Right lobe of liver (tissue), 6 donors: ENCODE measurements around the gene MRPS7. TPM values are rescaled to one million over a fixed set of nuclear protein-coding genes. Genes with fewer than 3 reads are reported as not detected.
"Not testable (repeated sequence)": the region's sequence is repeated elsewhere in the genome, so short reads cannot be mapped to it uniquely, and the experiment has no call there.

Experiments used
- ATAC-seq, 4 donors: fragments of 200-7000 bp; cut with Tn5 transposase; one replicate each; pipeline ENCODE4 v1.9.1; 2020; ENCODE audit warnings: mild to moderate bottlenecking in 4 of 4, moderate library complexity in 4 of 4
- DNase-seq, 3 donors: peaks; one replicate each; pipeline ENCODE4 v3.0.0-alpha.2; 2020
- H3K27ac ChIP-seq, 3 donors: fragments of 200-600 bp; one replicate each; pipeline ENCODE4 v1.8.0; 2022
- H3K27me3 ChIP-seq, 2 donors: fragments of 200-600 bp; one replicate each; pipeline ENCODE4 v1.8.0; 2022
- H3K36me3 ChIP-seq, 4 donors: fragments of 200-600 bp; sonication (generic) in 1 of 4; one replicate each; pipeline versions ENCODE4 v1.5.1 to v1.8.0; 2017 to 2022; ENCODE audit warnings: control low read depth in 1 of 4
- H3K4me1 ChIP-seq, 4 donors: fragments of 200-600 bp; sonication (generic) in 1 of 4; one replicate each; pipeline versions ENCODE4 v1.5.1 to v1.8.0; 2017 to 2022; ENCODE audit warnings: control low read depth in 1 of 4
- H3K4me3 ChIP-seq, 3 donors: fragments of 200-600 bp; one replicate each; pipeline ENCODE4 v1.8.0; 2022
- H3K9me3 ChIP-seq, 4 donors: fragments of 200-600 bp; sonication (generic) in 1 of 4; one replicate each; pipeline versions ENCODE4 v1.5.1 to v1.8.0; 2017 to 2022; ENCODE audit warnings: control low read depth in 1 of 4
- CTCF ChIP-seq, 4 donors: fragments of 200-600 bp in 3 of 4; fragments of 450-650 bp in 1 of 4; IDR thresholded peaks; one replicate each; pipeline versions ENCODE4 v1.5.1 to v1.8.0; 2016 to 2022; ENCODE audit warnings: antibody characterized with exemption in 4 of 4, mild to moderate bottlenecking in 2 of 4
- POLR2A ChIP-seq: fragments of 450-650 bp; IDR thresholded peaks from one replicate; pipeline ENCODE4 v1.6.1; 2017; ENCODE audit warnings: antibody characterized with exemption, mild to moderate bottlenecking
- WGBS: methylation state at CpG from one replicate; pipeline ENCODE4 v1.1.6; 2018; ENCODE audit warnings: low coverage, low lambda C conversion rate; ENCODE audit not compliant: insufficient coverage; ENCODE audit errors: missing lambda C conversion rate; 5-methylcytosine and 5-hydroxymethylcytosine counted together
- intact Hi-C, 2 donors: fragments of 100-400 bp; cut with DNase I; formaldehyde crosslinking; loops; one replicate each; pipeline versions ENCODE4 v1.11.2 to v1.14.1; 2022
- total RNA-seq, 6 experiments: library from RNA; depleted of rRNA in 2 of 6; stranded (reverse); fragments of >200 nt in 2 of 6; fragmentation: NEBNext Ultra II Directional in 3 of 6; extraction: Animal tissue kit (Norgen Biotek cat#: 25700) in 3 of 6; gene quantifications; one replicate each; pipeline versions ENCODE4 v1.1.0 to v1.2.4, GENCODE V29; 2016 to 2023
- donor health status: DM: no; HTN: yes; CAD: no.
- donor health status: DM: no; HTN: no; CAD: no.
- donor health status: DM: no; HTN: no; CAD: no.
- donor health status: DM: no; HTN: yes; CAD: no.
- donor health status: DM: no; HTN: yes; CAD: no.

The MRPS7 gene
- total RNA-seq, 6 experiments from 2014 or later: 29.6 to 37.2 (median 33.7) TPM

DNA sequence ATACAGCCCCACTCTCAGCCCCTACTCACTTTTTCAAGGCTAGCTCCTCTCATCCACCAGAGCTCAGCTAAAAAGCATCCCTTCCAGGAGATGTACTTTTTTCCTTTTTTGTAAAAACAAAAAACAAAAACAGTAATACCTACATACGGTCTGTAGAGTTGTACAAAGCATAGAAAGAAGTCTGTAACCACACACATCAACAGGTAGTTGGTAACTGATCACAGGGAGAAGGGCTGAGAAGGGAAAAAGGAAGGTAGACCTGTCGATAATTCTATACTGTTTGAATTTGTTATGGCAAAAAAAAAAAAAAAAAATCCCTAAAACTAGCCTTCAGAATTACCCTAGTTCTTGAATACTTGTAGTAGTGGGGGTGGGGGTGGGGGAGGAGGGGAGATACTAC, 26.7 kb downstream of the MRPS7 start:
- H3K4me1 ChIP-seq: no peaks in the 10 kb centered on the region
- WGBS: 15% methylated on average over 2 of the region's 2 CpGs
- peak overlapping the region; percentile 74 to 86 (median 84) for H3K4me3 ChIP-seq
- no peaks in the 10 kb centered on the region for H3K36me3 ChIP-seq
- TF ChIP-seq POLR2A (no peak), CTCF (IDR thresholded peaks at IDR 0.05) (no peak)
- intact Hi-C loops: no loop called here
- no peaks in the 10 kb centered on the region for H3K27me3 ChIP-seq
- no peaks in the 10 kb centered on the region for H3K9me3 ChIP-seq
- no peak for ATAC-seq
- H3K27ac ChIP-seq: peak overlapping the region in 1 of 3 donors; percentile 86
- no peak for DNase-seq

DNA sequence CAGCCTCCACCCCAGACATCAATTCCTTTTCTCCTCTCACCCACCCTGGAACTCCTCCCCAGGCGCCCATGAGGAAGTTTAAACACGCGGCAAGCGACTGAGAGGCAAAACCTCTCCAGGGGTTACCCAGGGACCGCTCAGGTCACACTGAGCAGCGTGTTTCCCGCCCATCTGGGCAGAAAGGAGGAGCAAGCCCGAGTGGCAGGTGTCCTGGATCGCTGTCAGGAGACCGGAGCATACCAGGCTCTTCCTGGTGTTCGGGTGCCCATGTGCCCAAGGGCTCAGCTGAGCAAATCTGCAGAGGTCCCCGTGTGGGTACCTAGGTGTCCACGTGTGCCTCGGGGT, 27.1 kb downstream of the MRPS7 start:
- intact Hi-C loops: no loop called here
- peak overlapping the region; percentile 36 to 88 (median 86) for H3K27ac ChIP-seq
- H3K4me3 ChIP-seq: peak overlapping the region; percentile 74 to 86 (median 84)
- 0% methylated on average over 4 of the region's 14 CpGs for WGBS
- no peaks in the 10 kb centered on the region for H3K9me3 ChIP-seq
- no peaks in the 10 kb centered on the region for H3K4me1 ChIP-seq
- ATAC-seq (peak; percentile 51 to 66 (median 57)), DNase-seq (peak; percentile 69 to 76 (median 76))
- H3K36me3 ChIP-seq: no peaks in the 10 kb centered on the region
- H3K27me3 ChIP-seq: no peaks in the 10 kb centered on the region
- TF ChIP-seq CTCF (IDR thresholded peaks at IDR 0.05) (no peak), POLR2A (no peak)

GRCh38 chr17:75289115-75289831, 27.6 kb downstream of the MRPS7 start, which contains the start of gene SLC25A19:
Gene SLC25A19 (minus strand): TSS chr17:75289433. CDS start chr17:75286764, 2,669 bp downstream.
- intact Hi-C loops: no loop called here
- no peak for TF ChIP-seq CTCF (IDR thresholded peaks at IDR 0.05)
- TF ChIP-seq POLR2A: peak; percentile 97
- DNase-seq (peak; percentile 98 to 99 (median 99)), ATAC-seq (peak; percentile 94 to 98 (median 96))
- H3K9me3 ChIP-seq: no peaks in the 10 kb centered on the region
- H3K27ac ChIP-seq: peak within 1 kb of the TSS; percentile 51 to 88 (median 86)
- no peaks in the 10 kb centered on the region for H3K27me3 ChIP-seq
- H3K36me3 ChIP-seq: no peaks in the 10 kb centered on the region
- H3K4me3 ChIP-seq: peak within 1 kb of the TSS; percentile 74 to 86 (median 84)
- H3K4me1 ChIP-seq: no peaks in the 10 kb centered on the region
- WGBS: under 1% methylated on average over 48 of the region's 65 CpGs

DNA sequence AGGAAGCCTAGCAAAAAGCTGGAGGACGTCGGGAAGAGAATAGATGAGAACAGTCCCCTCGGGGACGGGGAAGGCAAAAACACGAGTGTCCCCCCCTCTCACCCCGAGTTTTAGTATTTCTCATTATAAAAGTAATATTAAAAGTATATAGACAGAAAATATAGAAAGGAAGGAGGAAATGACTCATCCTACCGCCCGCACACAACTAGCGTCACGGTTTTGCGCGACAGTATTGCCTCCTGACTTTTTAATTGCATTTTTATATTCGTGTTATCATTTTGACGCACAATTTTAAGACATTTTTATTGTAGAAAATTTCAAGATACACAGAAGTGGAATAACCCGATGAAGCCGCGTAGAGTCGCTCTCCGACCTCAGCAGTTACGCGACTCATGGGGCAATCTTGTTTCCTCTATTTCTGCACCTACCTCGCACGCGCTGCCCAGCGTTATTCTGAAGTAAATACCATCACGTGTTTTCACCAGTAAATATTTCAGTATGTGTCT, 28.2 kb downstream of the MRPS7 start:
- WGBS: 4% methylated on average over 26 of the region's 26 CpGs
- H3K27me3 ChIP-seq: no peaks in the 10 kb centered on the region
- peak; percentile 29 to 47 (median 40) for ATAC-seq
- TF ChIP-seq POLR2A: no peak
- TF ChIP-seq CTCF (IDR thresholded peaks at IDR 0.05): peak; percentile 18 to 42 (median 24)
- no peaks in the 10 kb centered on the region for H3K9me3 ChIP-seq
- peak; percentile 62 to 71 (median 70) for DNase-seq
- peak overlapping the region; percentile 74 to 86 (median 84) for H3K4me3 ChIP-seq
- no peaks in the 10 kb centered on the region for H3K4me1 ChIP-seq
- no peaks in the 10 kb centered on the region for H3K36me3 ChIP-seq
- peak overlapping the region; percentile 51 to 88 (median 86) for H3K27ac ChIP-seq
- intact Hi-C loops: no loop called here

GRCh38 chr17:75292810-75293448, 31.2 kb downstream of the MRPS7 start:
- 53% methylated on average over 11 of the region's 16 CpGs for WGBS
- peak in 1 of 3 donors; percentile 46 for DNase-seq

More at GRCh38 chr17:75292810-75293448, 31.2 kb downstream of the MRPS7 start:
- intact Hi-C loops, H3K4me1 ChIP-seq, H3K4me3 ChIP-seq, H3K36me3 ChIP-seq, ATAC-seq, H3K27me3 ChIP-seq, H3K27ac ChIP-seq, H3K9me3 ChIP-seq: not testable (repeated sequence)
